ENCODE measurements around the gene CXCR4.

- TF ChIP-seq POLR2AphosphoS5 (IDR thresholded peaks at IDR 0.05; ENCODE audit: low read depth, low read length) (no peak), SIN3A (IDR thresholded peaks at IDR 0.05; ENCODE audit: borderline replicate concordance, insufficient read depth, low read depth, low read length) (no peak)
Measured at GRCh38 chr2:136133176-136133575, 15.2 kb upstream of the CXCR4 start.
